H1 (cell line): ENCODE measurements around the gene TLK2. TPM values are rescaled to one million over a fixed set of nuclear protein-coding genes. Genes with fewer than 3 reads are reported as not detected.

Experiments
- BACH1 ChIP-seq: IDR thresholded peaks from 2 replicates; pipeline ENCODE4 v1.6.1; 2012; ENCODE audit warnings: low read length, improper control_type of control experiment
- BRCA1 ChIP-seq: IDR thresholded peaks from 2 replicates; pipeline ENCODE4 v1.6.1; 2012; ENCODE audit warnings: low read depth, low read length, improper control_type of control experiment
- CHD1 ChIP-seq: IDR thresholded peaks from 2 replicates; pipeline ENCODE4 v1.6.1; 2012; ENCODE audit warnings: low read depth, low read length, improper control_type of control experiment
- CREB1 ChIP-seq: IDR thresholded peaks from 2 replicates; pipeline ENCODE4 v1.6.1; 2012; ENCODE audit warnings: inconsistent platforms
- EGR1 ChIP-seq: IDR thresholded peaks from 2 replicates; pipeline ENCODE4 v1.6.1; 2011; ENCODE audit warnings: low read depth, low read length, borderline replicate concordance
- EZH2 ChIP-seq: fragments of 200-600 bp; sonication (generic); IDR thresholded peaks from 2 replicates; pipeline ENCODE4 v1.7.1; 2012; ENCODE audit warnings: low read depth, mild to moderate bottlenecking, moderate library complexity, low read length, inconsistent platforms; ENCODE audit not compliant: severe bottlenecking
- GABPA ChIP-seq: IDR thresholded peaks from 2 replicates; pipeline ENCODE4 v1.6.1; 2011; ENCODE audit warnings: mild to moderate bottlenecking, low read length, moderate library complexity, borderline replicate concordance; ENCODE audit not compliant: insufficient read depth
- GTF2F1 ChIP-seq: IDR thresholded peaks from 2 replicates; pipeline ENCODE4 v1.6.1; 2012; ENCODE audit warnings: low read depth, low read length, improper control_type of control experiment, borderline replicate concordance
- HDAC6 ChIP-seq: IDR thresholded peaks from one replicate; pipeline ENCODE4 v1.7.1; 2012; ENCODE audit warnings: low read depth, mild to moderate bottlenecking, inconsistent platforms, low read length, moderate library complexity
- KDM1A ChIP-seq: fragments of 200-600, 300-600 bp; sonication (generic); IDR thresholded peaks from 2 replicates; pipeline ENCODE4 v1.7.1; 2016; ENCODE audit warnings: mild to moderate bottlenecking, low read length, borderline replicate concordance
- KDM5A ChIP-seq: fragments of 200-600 bp; IDR thresholded peaks from 2 replicates; pipeline ENCODE4 v1.7.1; 2012; ENCODE audit warnings: mild to moderate bottlenecking, low read length, inconsistent platforms, mixed read lengths
- NRF1 ChIP-seq: IDR thresholded peaks from 2 replicates; pipeline ENCODE4 v1.6.1; 2011; ENCODE audit warnings: mild to moderate bottlenecking, low read depth, low read length, improper control_type of control experiment
- PHF8 ChIP-seq: fragments of 200-600 bp; sonication (generic); conservative IDR thresholded peaks from 2 replicates; pipeline ENCODE4 v1.7.1; 2012; ENCODE audit warnings: low read depth, mild to moderate bottlenecking, inconsistent platforms, low read length, moderate library complexity
- POU5F1 ChIP-seq: IDR thresholded peaks from 2 replicates; pipeline ENCODE4 v1.6.1; 2011; ENCODE audit warnings: low read depth, mild to moderate bottlenecking, low read length, moderate library complexity
- RBBP5 ChIP-seq: IDR thresholded peaks from 2 replicates; pipeline ENCODE4 v1.7.1; 2012; ENCODE audit warnings: low read depth, mild to moderate bottlenecking, inconsistent platforms, low read length, moderate library complexity, borderline replicate concordance
- RFX5 ChIP-seq: IDR thresholded peaks from 2 replicates; pipeline ENCODE4 v1.6.1; 2011; ENCODE audit warnings: low read depth, low read length, improper control_type of control experiment, borderline replicate concordance
- RNF2 ChIP-seq: fragments of 200-900, 300-1000 bp; sonication (generic); IDR thresholded peaks from 2 replicates; pipeline ENCODE4 v1.7.1; 2016; ENCODE audit warnings: borderline replicate concordance, low read depth, mild to moderate bottlenecking, antibody characterized with exemption, low read length; ENCODE audit not compliant: poor library complexity, severe bottlenecking; ENCODE audit errors: missing control alignments
- SP2 ChIP-seq: IDR thresholded peaks from 2 replicates; pipeline ENCODE4 v1.6.1; 2012; ENCODE audit warnings: mild to moderate bottlenecking, low read length, inconsistent platforms
- SUZ12 ChIP-seq: fragments of 200-600 bp; sonication (generic); IDR thresholded peaks from 2 replicates; pipeline ENCODE4 v1.6.1; 2012; ENCODE audit warnings: mild to moderate bottlenecking, inconsistent platforms, low read length, moderate library complexity, mixed read lengths
- TAF1 ChIP-seq: IDR thresholded peaks from 2 replicates; pipeline ENCODE4 v1.6.1; 2011; ENCODE audit warnings: mild to moderate bottlenecking, low read depth, low read length
- TAF7 ChIP-seq: optimal IDR thresholded peaks from 2 replicates; pipeline ENCODE3; 2011; ENCODE audit warnings: low read depth, mild to moderate bottlenecking, inconsistent platforms, low read length, moderate library complexity, borderline replicate concordance
- TEAD4 ChIP-seq: IDR thresholded peaks from 2 replicates; pipeline ENCODE4 v1.6.1; 2012; ENCODE audit warnings: low read depth, low read length, inconsistent platforms, mixed read lengths
- polyA plus RNA-seq, 7 experiments: library from polyadenylated mRNA; depleted of rRNA in 3 of 7; stranded (reverse) in 5 of 7; unstranded in 2 of 7; fragments of >200 nt in 5 of 7; fragments of 200-250 nt in 2 of 7; gene quantifications; 1 replicate in 5 of 7; 2 replicates in 1 of 7; 4 replicates in 1 of 7; pipeline versions ENCODE4 v1.2.1 to v1.2.3, GENCODE V29; 2011 to 2013; ENCODE audit warnings: missing spikeins in 2 of 7, mixed read lengths in 2 of 7
- total RNA-seq: library from RNA; stranded (reverse); fragmentation: NEBNext Ultra II Directional; extraction: Animal tissue kit (Norgen Biotek cat#: 25700); gene quantifications from 2 replicates; pipeline ENCODE4 v1.2.1, GENCODE V29; 2021
- TF ChIP-seq, protein P1 (sequence below): IDR thresholded peaks from 2 replicates; pipeline ENCODE4 v1.6.1; 2012; ENCODE audit warnings: low read length, inconsistent platforms

Gene TLK2
- total and polyA plus RNA-seq, 2 of the 8 experiments (the other 6 are each of a cell fraction or from before 2014, with no cell fraction given) = 43.1 to 59.9 TPM

DNA sequence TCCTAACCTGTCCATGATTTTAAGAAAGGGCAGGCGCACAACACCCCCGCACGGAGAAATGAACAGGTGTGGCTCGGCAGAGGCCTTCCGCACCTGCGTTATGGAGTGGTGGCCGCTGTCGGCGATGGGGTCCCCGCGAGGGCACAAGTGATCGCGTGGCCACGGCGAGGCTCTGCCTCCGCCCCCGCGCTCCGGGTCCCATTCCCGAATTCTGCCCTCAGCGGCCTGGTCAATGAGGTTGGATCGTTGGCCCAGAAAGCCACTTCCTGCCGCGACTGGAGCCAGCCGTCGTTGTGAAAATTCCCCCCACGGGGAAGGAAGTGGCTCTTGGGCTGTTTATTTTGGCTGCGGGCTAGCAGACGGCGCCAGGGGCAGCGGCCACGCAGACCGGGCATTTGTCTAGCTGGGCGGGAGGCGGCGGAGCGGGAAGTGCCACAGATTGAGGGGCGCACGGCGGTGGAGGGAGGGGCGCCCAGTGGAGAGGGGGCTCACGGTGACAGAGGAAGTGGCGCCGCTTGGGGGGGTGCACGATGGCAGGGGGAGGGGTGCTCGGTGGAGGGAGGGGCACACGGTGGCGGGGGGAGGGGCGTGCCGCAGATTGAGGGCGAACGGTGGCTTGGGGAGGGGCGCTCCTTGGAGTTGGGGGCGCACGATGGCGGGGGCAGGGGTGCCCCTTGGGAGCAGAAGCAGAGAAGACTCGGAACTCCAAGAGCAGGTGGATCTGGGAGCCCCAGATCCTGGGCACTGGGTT lies 173.8 kb downstream of the TLK2 start (continued):
- TF ChIP-seq HDAC6 (no peak), KDM1A (peak; percentile 76; the same call in 1 of the 2 replicates), GTF2F1 (no peak), RFX5 (no peak), TAF7 (peak; percentile 26), BACH1 (peak; percentile 36; the same call in 1 of the 2 replicates), EGR1 (peak; percentile 88; the same call in 1 of the 2 replicates), CREB1 (no peak), NRF1 (no peak), EZH2 (no peak), PHF8 (peak; percentile 55), TAF1 (peak; percentile 38; the same call in 1 of the 2 replicates), GABPA (no peak), BRCA1 (no peak), RNF2 (peak; percentile 30), KDM5A (no peak), SUZ12 (peak; percentile 26; the same call in 1 of the 2 replicates), SP2 (no peak), TEAD4 (no peak), CHD1 (no peak), POU5F1 (no peak), RBBP5 (no peak; the same call in 1 of the 2 replicates)
- TF ChIP-seq, protein P1, sequence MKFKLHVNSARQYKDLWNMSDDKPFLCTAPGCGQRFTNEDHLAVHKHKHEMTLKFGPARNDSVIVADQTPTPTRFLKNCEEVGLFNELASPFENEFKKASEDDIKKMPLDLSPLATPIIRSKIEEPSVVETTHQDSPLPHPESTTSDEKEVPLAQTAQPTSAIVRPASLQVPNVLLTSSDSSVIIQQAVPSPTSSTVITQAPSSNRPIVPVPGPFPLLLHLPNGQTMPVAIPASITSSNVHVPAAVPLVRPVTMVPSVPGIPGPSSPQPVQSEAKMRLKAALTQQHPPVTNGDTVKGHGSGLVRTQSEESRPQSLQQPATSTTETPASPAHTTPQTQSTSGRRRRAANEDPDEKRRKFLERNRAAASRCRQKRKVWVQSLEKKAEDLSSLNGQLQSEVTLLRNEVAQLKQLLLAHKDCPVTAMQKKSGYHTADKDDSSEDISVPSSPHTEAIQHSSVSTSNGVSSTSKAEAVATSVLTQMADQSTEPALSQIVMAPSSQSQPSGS = no peak
